Measurements from ENCODE around the gene C1QA.

Gene C1QA

GRCh38 chr1:22612671-22613571, 23.5 kb upstream of the C1QA start:
- no peak for DNase-seq (ENCODE audit: low read depth in 1 of 2, low spot score in 1 of 2)

GRCh38 chr1:22613572-22613918, 22.9 kb upstream of the C1QA start:
- DNase-seq (ENCODE audit: low read depth in 1 of 2, low spot score in 1 of 2) = no peak

- DNase-seq (ENCODE audit: low read depth in 1 of 2, low spot score in 1 of 2) = no peak
Observed at GRCh38 chr1:22613951-22614350, 22.5 kb upstream of the C1QA start.

- no peak for DNase-seq (ENCODE audit: low read depth in 1 of 2, low spot score in 1 of 2)
Observed at GRCh38 chr1:22615886-22616285, 20.5 kb upstream of the C1QA start.

- no peak for DNase-seq (ENCODE audit: low read depth in 1 of 2, low spot score in 1 of 2)
Observed at GRCh38 chr1:22616571-22616970, 19.9 kb upstream of the C1QA start.

- no peak for DNase-seq (ENCODE audit: low read depth in 1 of 2, low spot score in 1 of 2)
Observed at GRCh38 chr1:22618056-22618455, 18.4 kb upstream of the C1QA start.

- DNase-seq (ENCODE audit: low read depth in 1 of 2, low spot score in 1 of 2) = no peak
Observed at GRCh38 chr1:22619252-22619651, 17.2 kb upstream of the C1QA start.

GRCh38 chr1:22619798-22620197, 16.6 kb upstream of the C1QA start:
- DNase-seq (ENCODE audit: low read depth in 1 of 2, low spot score in 1 of 2) = no peak

GRCh38 chr1:22621761-22622160, 14.7 kb upstream of the C1QA start:
- DNase-seq (ENCODE audit: low read depth in 1 of 2, low spot score in 1 of 2) = no peak

- no peak for DNase-seq (ENCODE audit: low read depth in 1 of 2, low spot score in 1 of 2)
Observed at GRCh38 chr1:22625262-22625925, 11.0 kb upstream of the C1QA start.

- DNase-seq (ENCODE audit: low read depth in 1 of 2, low spot score in 1 of 2) = no peak
Observed at GRCh38 chr1:22626237-22627157, 9.9 kb upstream of the C1QA start.

- no peak for DNase-seq (ENCODE audit: low read depth in 1 of 2, low spot score in 1 of 2)
Observed at GRCh38 chr1:22627331-22627730, 9.1 kb upstream of the C1QA start.

- DNase-seq (ENCODE audit: low read depth in 1 of 2, low spot score in 1 of 2) = no peak
Observed at GRCh38 chr1:22628698-22629444, 7.6 kb upstream of the C1QA start.

GRCh38 chr1:22629886-22630285, 6.5 kb upstream of the C1QA start:
- DNase-seq (ENCODE audit: low read depth in 1 of 2, low spot score in 1 of 2) = no peak

- no peak for DNase-seq (ENCODE audit: low read depth in 1 of 2, low spot score in 1 of 2)
Observed at GRCh38 chr1:22633697-22634463, 2.5 kb upstream of the C1QA start.

GRCh38 chr1:22635436-22635835, 992 bp upstream of the C1QA start:
- no peak for DNase-seq (ENCODE audit: low read depth in 1 of 2, low spot score in 1 of 2)

- no peak for DNase-seq (ENCODE audit: low read depth in 1 of 2, low spot score in 1 of 2)
Observed at GRCh38 chr1:22636927-22637326, 499 bp downstream of the C1QA start.

GRCh38 chr1:22637907-22638445, 1.5 kb downstream of the C1QA start:
- DNase-seq (ENCODE audit: low read depth in 1 of 2, low spot score in 1 of 2) = no peak

GRCh38 chr1:22638476-22639234, 2.2 kb downstream of the C1QA start:
- DNase-seq (ENCODE audit: low read depth in 1 of 2, low spot score in 1 of 2) = no peak

Measured in activated T-helper 1 cell treated with anti-CD3 and anti-CD28 coated beads, Interleukin-2, amount 50 U/mL, for 16 hours (primary cell).